Skeletal muscle tissue (tissue), 4 donors: ENCODE measurements around the gene VARS2. TPM values are rescaled to one million over a fixed set of nuclear protein-coding genes. Genes with fewer than 3 reads are reported as not detected.

Source experiments
- H3K27ac ChIP-seq: one replicate; pipeline ENCODE4 v1.7.0; 2013; ENCODE audit warnings: mild to moderate bottlenecking, low read depth, low read length, inconsistent platforms
- H3K27me3 ChIP-seq, 3 donors: one replicate each; pipeline ENCODE4 v1.7.0; 2013; ENCODE audit warnings: low read length in 3 of 3; ENCODE audit not compliant: control insufficient read depth in 3 of 3, insufficient read depth in 3 of 3
- H3K36me3 ChIP-seq, 3 donors: one replicate each; pipeline ENCODE4 v1.7.0; 2013; ENCODE audit warnings: low read length in 3 of 3; ENCODE audit not compliant: control insufficient read depth in 3 of 3, insufficient read depth in 3 of 3
- H3K4me1 ChIP-seq, 3 donors: one replicate each; pipeline ENCODE4 v1.7.0; 2013; ENCODE audit warnings: low read length in 3 of 3, mild to moderate bottlenecking in 3 of 3; ENCODE audit not compliant: control insufficient read depth in 3 of 3, insufficient read depth in 3 of 3
- H3K4me3 ChIP-seq, 3 donors: one replicate each; pipeline ENCODE4 v1.7.0; 2013; ENCODE audit warnings: low read length in 3 of 3
- H3K9ac ChIP-seq, 3 donors: one replicate each; pipeline ENCODE4 v1.7.0; 2013; ENCODE audit warnings: low read length in 3 of 3, mild to moderate bottlenecking in 3 of 3, moderate library complexity in 2 of 3, low read depth in 1 of 3
- H3K9me3 ChIP-seq, 3 donors: one replicate each; pipeline ENCODE4 v1.7.0; 2013; ENCODE audit warnings: low read length in 3 of 3; ENCODE audit not compliant: control insufficient read depth in 3 of 3
- total RNA-seq: library from RNA; depleted of rRNA; stranded (reverse); fragments of >200 nt; gene quantifications from one replicate; pipeline ENCODE4 v1.2.3, GENCODE V29; 2014
- donor health status: Osteomylitis.

The VARS2 gene
- total RNA-seq, 1 donor from 2014 or later = 12.5 TPM

- peaks cover 0 to 1% (median under 1%) of the 10 kb centered on the region in 3 donors for H3K4me1 ChIP-seq
- H3K36me3 ChIP-seq = no peaks in the 10 kb centered on the region
- peaks cover 5 to 18% (median 10%) of the 10 kb centered on the region in 3 donors for H3K27me3 ChIP-seq
- no peak overlapping the region for H3K27ac ChIP-seq
- H3K9ac ChIP-seq = no peak overlapping the region
- H3K9me3 ChIP-seq = no peaks in the 10 kb centered on the region
- no peak overlapping the region for H3K4me3 ChIP-seq
These were observed 23.2 kb downstream of the VARS2 start for GRCh38 chr6:30937265-30937664.

GRCh38 chr6:30938730-30939129 lies 24.7 kb downstream of the VARS2 start:
- H3K9ac ChIP-seq = no peak overlapping the region
- no peaks in the 10 kb centered on the region for H3K9me3 ChIP-seq
- H3K36me3 ChIP-seq = no peaks in the 10 kb centered on the region
- no peak overlapping the region for H3K4me3 ChIP-seq
- no peak overlapping the region for H3K27ac ChIP-seq
- H3K4me1 ChIP-seq = peaks cover 6 to 9% (median 8%) of the 10 kb centered on the region in 3 donors
- H3K27me3 ChIP-seq = peaks cover 15 to 21% (median 20%) of the 10 kb centered on the region in 3 donors

- no peak overlapping the region for H3K27ac ChIP-seq
- H3K4me1 ChIP-seq = peaks cover 6 to 9% (median 8%) of the 10 kb centered on the region in 3 donors
- H3K4me3 ChIP-seq = no peak overlapping the region
- H3K9me3 ChIP-seq = no peaks in the 10 kb centered on the region
- H3K9ac ChIP-seq = no peak overlapping the region
- no peaks in the 10 kb centered on the region for H3K36me3 ChIP-seq
- peaks cover 15 to 21% (median 20%) of the 10 kb centered on the region in 3 donors for H3K27me3 ChIP-seq
These were observed 25.4 kb downstream of the VARS2 start for GRCh38 chr6:30939473-30939872.

DNA sequence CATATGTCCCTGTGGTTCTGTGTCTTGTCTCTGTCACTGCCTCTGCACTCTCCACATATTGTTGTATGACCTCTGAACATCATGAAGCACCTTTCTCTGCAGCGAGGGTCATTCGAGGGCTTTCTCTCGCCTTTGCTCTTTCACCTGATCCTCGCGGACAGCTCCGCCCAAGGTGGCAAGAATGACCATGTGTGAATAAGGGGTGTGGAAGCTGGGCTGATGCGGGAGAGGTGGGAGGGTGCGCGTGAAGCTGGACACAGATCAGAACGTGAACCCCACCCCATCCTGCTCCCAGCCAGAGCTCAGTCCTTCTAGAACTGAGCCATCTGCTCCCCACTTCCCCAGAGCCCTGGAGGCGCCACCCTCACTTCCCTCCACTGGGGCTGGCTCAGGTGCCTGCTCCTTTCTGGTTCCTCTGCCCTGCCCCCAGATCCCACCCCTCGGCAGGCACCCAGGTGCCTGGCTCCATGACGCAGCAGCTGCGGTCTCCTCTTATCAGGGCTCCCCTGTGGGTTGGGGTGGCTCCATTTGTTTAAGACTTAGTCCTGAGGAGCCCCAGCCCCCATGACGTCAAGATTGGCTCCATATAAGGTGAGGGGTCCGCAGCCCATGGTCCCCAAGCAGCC lies 26.4 kb downstream of the VARS2 start, which contains the start of gene MUCL3:
TSS of gene MUCL3 (plus strand) at position 613 of the 626 bp plus-strand sequence. CDS start 27 bp downstream, outside the sequence.
- Histone ChIP-seq H3K36me3 (no peaks in the 10 kb centered on the region), H3K27me3 (peaks cover 15 to 21% (median 20%) of the 10 kb centered on the region in 3 donors), H3K9me3 (no peaks in the 10 kb centered on the region), H3K4me3 (no peak within 1 kb of the TSS), H3K4me1 (peaks cover 6 to 9% (median 8%) of the 10 kb centered on the region in 3 donors), H3K27ac (no peak within 1 kb of the TSS), H3K9ac (no peak within 1 kb of the TSS)

DNA sequence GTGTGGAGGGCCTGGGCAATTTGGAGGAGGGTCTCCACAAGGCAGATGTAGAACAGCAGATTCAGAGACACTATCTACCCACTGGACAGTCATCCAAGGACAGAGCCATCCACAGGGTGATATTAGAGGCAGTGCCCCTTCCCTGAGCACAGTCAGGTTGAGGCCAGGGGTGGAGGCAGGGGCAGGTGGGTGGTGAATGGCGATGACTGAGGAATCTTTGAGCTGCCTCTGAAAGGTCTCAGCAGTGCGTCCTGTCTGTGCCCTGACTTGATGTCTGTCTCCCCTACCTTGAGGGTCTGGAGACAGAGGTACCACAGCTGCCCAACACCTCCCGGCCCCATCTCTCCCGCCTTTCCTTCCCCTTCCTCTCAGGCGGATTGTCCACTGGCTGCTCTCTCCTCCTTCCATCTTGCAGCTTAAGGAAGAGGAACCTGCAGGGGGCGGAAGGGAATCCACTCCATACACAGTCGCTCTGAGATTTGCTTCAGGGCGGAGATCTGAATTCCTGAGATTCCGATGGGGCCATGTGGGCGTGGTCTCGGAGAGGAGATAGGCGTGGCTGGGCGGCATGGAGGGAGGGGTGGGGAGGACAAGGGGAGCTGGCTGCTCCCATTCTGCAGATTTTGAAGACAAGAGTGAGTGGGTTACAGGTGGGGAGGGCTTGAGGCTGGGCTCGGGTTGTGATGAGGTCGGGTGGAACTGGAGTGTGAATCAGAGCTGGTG lies 28.5 kb downstream of the VARS2 start:
- Histone ChIP-seq H3K36me3 (no peaks in the 10 kb centered on the region), H3K9me3 (no peaks in the 10 kb centered on the region), H3K9ac (no peak overlapping the region), H3K4me1 (peaks cover 6 to 9% (median 8%) of the 10 kb centered on the region in 3 donors), H3K27me3 (peaks cover 15 to 20% (median 17%) of the 10 kb centered on the region in 3 donors), H3K4me3 (no peak overlapping the region), H3K27ac (no peak overlapping the region)

DNA sequence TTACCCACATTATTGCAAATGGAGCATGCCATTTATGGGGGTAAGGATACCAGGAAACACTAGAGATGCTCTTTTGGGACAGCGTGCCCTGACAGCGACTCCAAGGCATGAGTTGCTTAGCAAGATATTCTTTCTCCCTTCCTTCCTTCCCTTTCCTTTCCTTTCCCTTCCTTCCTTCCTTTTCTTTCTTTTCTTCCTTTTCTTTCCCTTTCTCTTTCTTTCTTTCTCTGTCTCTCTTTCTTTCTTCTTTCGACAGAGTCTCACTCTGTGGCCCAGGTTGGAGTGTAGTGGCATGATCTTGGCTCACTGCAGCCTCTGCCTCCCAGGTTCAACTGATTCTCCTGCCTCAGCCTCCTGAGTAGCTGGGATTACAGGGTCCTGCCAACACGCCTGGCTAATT lies 30.0 kb downstream of the VARS2 start:
- H3K4me1 ChIP-seq = peaks cover 6 to 9% (median 8%) of the 10 kb centered on the region in 3 donors
- no peak overlapping the region for H3K4me3 ChIP-seq
- no peaks in the 10 kb centered on the region for H3K36me3 ChIP-seq
- H3K9me3 ChIP-seq = no peaks in the 10 kb centered on the region
- H3K9ac ChIP-seq = no peak overlapping the region
- H3K27ac ChIP-seq = no peak overlapping the region
- H3K27me3 ChIP-seq = peaks cover 15 to 20% (median 17%) of the 10 kb centered on the region in 3 donors

DNA sequence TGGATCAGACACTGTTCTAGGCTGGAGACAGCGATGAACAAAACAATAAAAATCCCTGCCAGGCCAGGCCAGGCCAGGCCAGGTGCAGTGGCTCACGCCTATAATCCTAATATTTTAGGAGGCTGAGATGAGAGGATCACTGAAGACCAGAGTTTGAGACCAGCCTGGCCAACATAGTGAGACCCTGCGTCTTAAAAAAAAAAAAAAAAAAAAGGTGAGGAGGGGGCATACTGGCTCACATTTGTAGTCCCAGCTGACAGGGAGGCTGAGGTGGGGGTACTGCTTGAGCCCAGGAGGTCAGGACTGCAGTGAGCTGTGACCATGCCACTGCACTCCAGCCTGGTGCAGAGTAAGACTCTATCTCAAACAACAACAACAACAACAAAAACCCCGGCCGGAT lies 31.2 kb downstream of the VARS2 start:
- Histone ChIP-seq H3K9ac (no peak overlapping the region), H3K27me3 (peaks cover 15 to 17% (median 16%) of the 10 kb centered on the region in 3 donors), H3K4me1 (peaks cover 6 to 9% (median 8%) of the 10 kb centered on the region in 3 donors), H3K4me3 (no peak overlapping the region), H3K27ac (no peak overlapping the region), H3K9me3 (no peaks in the 10 kb centered on the region), H3K36me3 (no peaks in the 10 kb centered on the region)

DNA sequence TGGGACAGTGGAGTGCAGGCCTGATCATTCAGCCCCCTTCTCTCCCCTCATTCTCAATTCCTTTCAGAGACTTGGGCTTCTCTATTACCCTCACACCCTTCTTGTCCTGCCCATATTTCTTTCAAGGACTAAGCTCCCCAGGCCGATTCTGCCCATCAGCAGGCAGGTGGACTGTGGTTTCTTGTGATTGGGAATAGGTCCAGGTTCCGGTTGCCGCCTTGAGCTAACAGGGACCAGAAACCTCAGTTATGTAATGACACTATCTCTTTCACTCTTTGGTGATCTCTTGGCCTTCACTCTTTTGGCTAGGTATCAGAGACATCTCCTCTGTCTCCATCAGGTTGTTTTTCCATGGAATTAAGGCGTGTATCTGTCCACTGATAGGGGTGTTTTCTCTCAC lies 33.2 kb downstream of the VARS2 start:
- H3K4me1 ChIP-seq = peaks cover 6 to 8% (median 8%) of the 10 kb centered on the region in 3 donors
- H3K36me3 ChIP-seq = peaks cover 0 to 2% (median 0%) of the 10 kb centered on the region in 3 donors
- no peak overlapping the region for H3K27ac ChIP-seq
- peaks cover 4 to 10% (median 10%) of the 10 kb centered on the region in 3 donors for H3K27me3 ChIP-seq
- no peak overlapping the region for H3K9ac ChIP-seq
- no peaks in the 10 kb centered on the region for H3K9me3 ChIP-seq
- H3K4me3 ChIP-seq = no peak overlapping the region

DNA sequence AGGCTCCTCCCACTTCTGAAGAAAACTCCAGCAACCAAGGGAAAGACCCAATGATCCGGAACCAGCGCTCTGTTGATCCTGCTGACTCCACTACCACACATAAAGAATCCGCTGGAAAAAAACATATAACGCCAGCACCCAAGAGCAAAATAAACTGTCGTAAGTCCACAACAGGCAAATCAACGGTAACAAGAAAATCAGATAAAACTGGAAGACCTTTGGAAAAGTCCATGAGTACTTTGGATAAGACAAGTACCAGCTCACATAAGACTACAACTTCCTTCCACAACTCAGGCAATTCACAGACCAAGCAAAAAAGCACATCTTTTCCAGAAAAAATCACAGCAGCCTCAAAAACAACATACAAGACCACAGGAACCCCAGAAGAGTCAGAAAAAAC lies 34.8 kb downstream of the VARS2 start:
- peaks cover 0 to 2% (median 0%) of the 10 kb centered on the region in 3 donors for H3K27me3 ChIP-seq
- H3K4me1 ChIP-seq = no peaks in the 10 kb centered on the region
- H3K9me3 ChIP-seq = no peaks in the 10 kb centered on the region
- no peak overlapping the region for H3K9ac ChIP-seq
- H3K4me3 ChIP-seq = no peak overlapping the region
- no peak overlapping the region for H3K27ac ChIP-seq
- H3K36me3 ChIP-seq = peaks cover 0 to 2% (median 0%) of the 10 kb centered on the region in 3 donors

GRCh38 chr6:30951907-30952469 lies 38.0 kb downstream of the VARS2 start:
- Histone ChIP-seq H3K9ac (no peak overlapping the region), H3K9me3 (no peaks in the 10 kb centered on the region), H3K36me3 (peaks cover 0 to 2% (median 0%) of the 10 kb centered on the region in 3 donors), H3K27ac (no peak overlapping the region), H3K27me3 (peaks cover 0 to 4% (median 4%) of the 10 kb centered on the region in 3 donors), H3K4me1 (peaks cover 7 to 19% (median 13%) of the 10 kb centered on the region in 3 donors), H3K4me3 (no peak overlapping the region)
